ENCODE data around the gene C1GALT1C1.
A peak's percentile ranks its signal among the peaks of the same experiment; 100 is the strongest.

Gene C1GALT1C1

GRCh38 chrX:120664081-120664480 lies 34.2 kb upstream of the C1GALT1C1 start:
- TF ChIP-seq CTCF (IDR thresholded peaks at IDR 0.05; ENCODE audit: low read depth, low read length, poor library complexity, severe bottlenecking) (peak; percentile 36), EZH2phosphoT487 (IDR thresholded peaks at IDR 0.05; ENCODE audit: borderline replicate concordance, low read length) (no peak)
- Histone ChIP-seq H3K9me3 (ENCODE audit: control insufficient read depth, insufficient read depth, low read length) (no peaks in the 10 kb centered on the region), H3K79me2 (ENCODE audit: control insufficient read depth, low read length) (no peaks in the 10 kb centered on the region), H3K27ac (ENCODE audit: low read depth, low read length) (no peak overlapping the region), H3K27me3 (ENCODE audit: control insufficient read depth, low read length) (no peaks in the 10 kb centered on the region), H3F3A (ENCODE audit: control insufficient read depth, insufficient read depth) (no peaks in the 10 kb centered on the region), H3K36me3 (ENCODE audit: control insufficient read depth, low read length) (no peaks in the 10 kb centered on the region), H3K9me2 (replicated peaks; ENCODE audit: control insufficient read depth, low read length) (no peaks in the 10 kb centered on the region), H3K4me2 (ENCODE audit: low read length) (no peak overlapping the region), H3K4me1 (ENCODE audit: control insufficient read depth, low read length) (0 out of 2 replicates have a peak, but pooled peaks cover 3% of the 10 kb centered on the region), H4K20me1 (ENCODE audit: control insufficient read depth, insufficient read depth, low read depth, low read length) (no peaks in the 10 kb centered on the region), H3K4me3 (ENCODE audit: low read length) (no peak overlapping the region)

DNA sequence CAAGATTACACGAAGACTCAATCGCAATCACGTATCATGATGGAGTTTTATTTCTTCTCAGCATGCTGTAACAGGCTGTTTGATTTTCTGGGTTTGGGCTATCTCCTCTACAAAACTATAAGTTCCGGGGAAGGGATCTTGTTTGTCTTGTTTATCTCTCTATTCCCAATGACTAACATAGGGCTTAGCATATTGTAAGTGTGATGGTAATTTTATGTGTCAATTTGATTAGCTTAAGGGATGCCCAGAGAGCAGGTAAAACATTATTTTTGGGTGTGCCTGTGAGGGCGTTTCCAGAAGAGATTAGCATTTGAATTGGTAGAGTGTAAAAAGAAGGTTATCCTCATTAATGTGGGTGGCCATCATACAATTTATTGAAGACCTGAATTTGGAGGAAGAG lies 32.8 kb upstream of the C1GALT1C1 start:
- no peaks in the 10 kb centered on the region for H3K9me2 ChIP-seq (replicated peaks; ENCODE audit: control insufficient read depth, low read length)
- no peaks in the 10 kb centered on the region for H3K27me3 ChIP-seq (ENCODE audit: control insufficient read depth, low read length)
- no peaks in the 10 kb centered on the region for H3F3A ChIP-seq (ENCODE audit: control insufficient read depth, insufficient read depth)
- no peak overlapping the region for H3K27ac ChIP-seq (ENCODE audit: low read depth, low read length)
- TF ChIP-seq EZH2phosphoT487 (IDR thresholded peaks at IDR 0.05; ENCODE audit: borderline replicate concordance, low read length): no peak
- no peak for TF ChIP-seq CTCF (IDR thresholded peaks at IDR 0.05; ENCODE audit: low read depth, low read length, poor library complexity, severe bottlenecking)
- no peak overlapping the region for H3K4me3 ChIP-seq (ENCODE audit: low read length)
- no peaks in the 10 kb centered on the region for H3K36me3 ChIP-seq (ENCODE audit: control insufficient read depth, low read length)
- H3K4me2 ChIP-seq (ENCODE audit: low read length): no peak overlapping the region
- no peaks in the 10 kb centered on the region for H3K79me2 ChIP-seq (ENCODE audit: control insufficient read depth, low read length)
- H3K4me1 ChIP-seq (ENCODE audit: control insufficient read depth, low read length): 0 out of 2 replicates have a peak, but pooled peaks cover 3% of the 10 kb centered on the region
- no peaks in the 10 kb centered on the region for H4K20me1 ChIP-seq (ENCODE audit: control insufficient read depth, insufficient read depth, low read depth, low read length)
- no peaks in the 10 kb centered on the region for H3K9me3 ChIP-seq (ENCODE audit: control insufficient read depth, insufficient read depth, low read length)

- H3K4me1 ChIP-seq (ENCODE audit: control insufficient read depth, low read length): 0 out of 2 replicates have a peak, but pooled peaks cover 3% of the 10 kb centered on the region
- TF ChIP-seq EZH2phosphoT487 (IDR thresholded peaks at IDR 0.05; ENCODE audit: borderline replicate concordance, low read length) (no peak), CTCF (IDR thresholded peaks at IDR 0.05; ENCODE audit: low read depth, low read length, poor library complexity, severe bottlenecking) (no peak)
- H3K4me2 ChIP-seq (ENCODE audit: low read length): no peak overlapping the region
- no peaks in the 10 kb centered on the region for H4K20me1 ChIP-seq (ENCODE audit: control insufficient read depth, insufficient read depth, low read depth, low read length)
- no peaks in the 10 kb centered on the region for H3K79me2 ChIP-seq (ENCODE audit: control insufficient read depth, low read length)
- H3K36me3 ChIP-seq (ENCODE audit: control insufficient read depth, low read length): no peaks in the 10 kb centered on the region
- H3F3A ChIP-seq (ENCODE audit: control insufficient read depth, insufficient read depth): no peaks in the 10 kb centered on the region
- no peaks in the 10 kb centered on the region for H3K27me3 ChIP-seq (ENCODE audit: control insufficient read depth, low read length)
- H3K4me3 ChIP-seq (ENCODE audit: low read length): no peak overlapping the region
- H3K9me2 ChIP-seq (replicated peaks; ENCODE audit: control insufficient read depth, low read length): no peaks in the 10 kb centered on the region
- no peak overlapping the region for H3K27ac ChIP-seq (ENCODE audit: low read depth, low read length)
- H3K9me3 ChIP-seq (ENCODE audit: control insufficient read depth, insufficient read depth, low read length): no peaks in the 10 kb centered on the region
These were observed 30.8 kb upstream of the C1GALT1C1 start for GRCh38 chrX:120660637-120661036.
